Keratinocyte (primary cell): Measurements from ENCODE around the gene PPTC7.

ENCODE experiments used
- CTCF ChIP-seq, 3 experiments: IDR thresholded peaks in 1 of 3; conservative IDR thresholded peaks in 1 of 3; optimal IDR thresholded peaks in 1 of 3; 2 replicates in 2 of 3; 3 replicates in 1 of 3; pipeline versions ENCODE3 to v1.5.1; 2011; ENCODE audit warnings: low read length in 3 of 3, mild to moderate bottlenecking in 3 of 3, moderate library complexity in 2 of 3, control low read depth in 1 of 3, inconsistent platforms in 1 of 3; ENCODE audit not compliant: insufficient read depth in 2 of 3; ENCODE audit errors: extremely low read depth in 1 of 3
- EZH2 ChIP-seq: IDR thresholded peaks from one replicate; pipeline ENCODE4 v1.6.1; 2012; ENCODE audit warnings: inconsistent platforms, mild to moderate bottlenecking, low read length, moderate library complexity

- TF ChIP-seq CTCF (optimal IDR thresholded peaks at IDR 0.05 in 1 of 3, IDR thresholded peaks at IDR 0.05 in 1 of 3, conservative IDR thresholded peaks at IDR 0.05 in 1 of 3; ENCODE audit: extremely low read depth in 1 of 3, insufficient read depth in 2 of 3, low read length in 3 of 3): no peak
- no peak for TF ChIP-seq EZH2
Observed at GRCh38 chr12:110536834-110537604, 46.1 kb downstream of the PPTC7 start.
